HG02938 (cell line): Measurements from ENCODE around the gene PTPRG.

Experiments
- ATAC-seq: cut with Tn5 transposase; IDR thresholded peaks from one replicate; pipeline ENCODE4 v1.9.1; 2021; ENCODE audit warnings: mild to moderate bottlenecking, moderate library complexity; ENCODE audit not compliant: unreplicated experiment

PTPRG gene

DNA sequence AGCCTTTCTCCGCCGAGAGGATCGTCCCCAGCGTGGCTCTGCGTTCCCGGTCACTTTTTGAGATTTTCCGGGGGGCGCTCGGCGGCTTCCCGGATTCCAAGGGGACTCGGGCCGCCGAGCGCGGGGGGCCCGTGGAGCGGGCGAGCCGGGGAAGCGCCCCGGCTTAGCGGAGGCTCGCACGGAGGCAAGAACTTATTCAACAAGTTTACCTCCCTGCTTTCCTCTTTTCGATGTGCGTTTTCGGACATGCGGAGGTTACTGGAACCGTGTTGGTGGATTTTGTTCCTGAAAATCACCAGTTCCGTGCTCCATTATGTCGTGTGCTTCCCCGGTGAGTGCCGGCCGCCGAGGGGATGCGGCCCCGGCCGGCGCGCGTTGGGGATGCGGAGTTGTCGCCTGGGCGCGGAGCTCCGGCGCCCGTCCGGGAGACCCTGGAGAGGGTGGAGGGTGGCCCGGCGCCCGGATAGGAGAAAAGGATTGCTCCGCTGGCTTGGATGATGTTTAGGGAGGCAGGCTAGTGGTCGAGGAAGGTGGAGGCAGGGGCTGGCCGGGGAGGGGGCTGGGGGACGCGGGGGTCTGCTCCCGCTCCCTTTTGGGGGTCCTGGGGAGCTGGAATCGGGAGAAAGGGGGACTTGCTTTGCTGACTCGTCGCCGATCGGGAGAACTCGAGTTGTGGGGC, 810 bp downstream of the PTPRG start:
- no peak for ATAC-seq

DNA sequence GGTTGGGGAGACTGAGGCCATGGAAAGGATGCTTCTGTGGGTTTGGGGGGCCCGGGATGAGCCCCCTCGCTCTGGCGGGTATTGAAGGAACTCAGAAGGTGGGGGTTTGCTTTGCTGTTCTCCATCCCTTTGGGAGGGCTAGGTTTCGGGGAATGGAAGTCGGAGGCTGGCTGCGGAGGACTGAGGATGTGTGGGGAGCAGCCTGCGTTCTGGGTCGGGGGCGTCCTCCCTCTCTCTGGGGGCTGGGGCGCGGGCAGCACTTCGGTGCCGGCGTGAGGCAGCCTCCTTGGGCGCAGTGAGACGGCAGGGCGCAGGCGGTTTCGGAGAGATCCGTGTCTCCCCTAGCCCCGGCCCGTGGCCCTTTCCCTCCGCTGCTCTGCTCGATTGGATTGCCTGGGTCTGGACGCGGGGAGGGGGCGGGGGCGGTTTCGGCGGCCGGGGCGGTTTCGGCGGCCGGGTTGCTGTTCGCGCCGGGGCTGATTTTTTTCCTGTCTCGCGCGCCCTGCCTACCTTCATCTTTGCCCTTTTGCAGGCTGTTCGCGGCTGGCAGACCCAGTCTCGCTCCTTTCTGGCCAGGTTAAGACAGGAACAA, 1.4 kb downstream of the PTPRG start:
- no peak for ATAC-seq

DNA sequence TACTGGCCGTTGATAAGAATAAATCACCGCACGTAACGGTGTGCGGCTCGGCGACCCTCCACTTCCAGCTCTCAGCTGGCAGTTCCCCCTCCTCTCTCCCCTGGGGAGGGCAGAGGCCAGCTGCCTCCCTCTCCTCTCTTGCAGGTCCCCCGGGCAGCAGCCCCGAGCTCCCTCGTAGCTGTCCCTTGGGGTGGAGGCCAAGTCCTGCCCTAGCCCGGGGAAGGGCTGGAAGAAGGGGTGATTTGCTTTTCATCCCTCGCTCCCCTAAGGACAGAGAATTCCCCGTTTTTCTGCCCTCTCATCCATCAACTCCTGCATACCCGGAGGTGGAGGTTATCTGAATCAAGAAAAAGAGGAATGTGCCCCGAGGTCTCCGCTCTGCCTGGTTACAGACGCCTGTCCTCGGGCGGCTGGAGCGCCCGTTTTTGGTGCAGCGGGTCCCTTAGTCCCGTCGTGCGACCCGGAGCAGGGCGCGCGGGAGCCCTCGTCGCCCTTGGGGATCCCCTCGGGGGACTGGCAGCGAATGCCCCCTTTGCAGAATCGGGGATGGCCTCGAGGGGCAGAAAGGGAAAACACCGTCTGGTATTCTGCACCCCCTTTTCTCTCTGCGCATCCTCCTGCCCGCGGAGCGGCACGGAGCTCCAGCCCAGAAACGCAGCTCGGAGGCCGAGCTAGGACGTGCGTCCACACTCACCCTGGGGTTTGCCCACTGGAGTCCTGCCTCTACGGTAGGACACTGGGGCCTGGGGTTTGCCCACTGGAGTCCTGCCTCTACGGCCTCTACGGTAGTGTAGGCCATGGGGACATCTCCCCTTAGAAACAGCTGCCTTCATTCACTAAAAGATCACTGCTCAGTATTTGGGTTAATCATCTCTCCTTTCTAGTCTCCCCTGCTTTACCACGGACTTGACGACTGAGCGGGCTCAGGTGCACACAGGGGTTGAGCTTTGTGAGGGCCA, 2.2 kb downstream of the PTPRG start:
- no peak for ATAC-seq

DNA sequence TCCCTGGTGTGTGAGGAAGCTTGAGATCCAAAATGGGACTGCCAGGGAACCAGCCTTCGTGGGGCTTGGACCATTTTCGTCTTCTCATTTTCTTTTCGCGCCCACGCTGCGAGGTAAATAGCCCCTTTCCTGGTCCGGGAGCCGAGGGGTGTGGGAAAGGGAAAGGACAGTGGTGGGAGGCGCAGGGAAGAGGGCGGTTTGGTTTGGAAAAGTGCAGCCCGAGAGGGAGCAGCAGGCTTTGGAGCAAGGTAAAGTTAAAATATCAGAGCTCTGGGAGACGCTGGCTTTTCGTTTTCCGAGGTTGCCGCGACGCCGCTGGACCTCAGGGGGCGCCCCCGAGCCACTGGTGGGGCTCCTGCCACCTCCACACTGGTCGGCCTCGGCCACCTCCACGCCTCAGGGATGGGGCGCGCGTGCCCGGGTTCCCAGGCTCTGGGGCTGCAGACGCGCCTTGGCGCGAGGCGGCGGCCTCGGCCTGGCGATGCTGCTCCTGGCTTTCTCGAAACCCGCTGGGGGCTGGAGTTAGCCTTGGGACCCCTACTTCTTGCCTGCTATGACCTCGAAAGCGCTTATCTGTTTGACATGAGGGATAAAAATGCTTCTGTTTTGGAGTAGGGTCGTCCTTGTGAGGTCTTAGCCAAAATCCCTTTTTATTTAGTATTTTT, 3.2 kb downstream of the PTPRG start:
- ATAC-seq: no peak

DNA sequence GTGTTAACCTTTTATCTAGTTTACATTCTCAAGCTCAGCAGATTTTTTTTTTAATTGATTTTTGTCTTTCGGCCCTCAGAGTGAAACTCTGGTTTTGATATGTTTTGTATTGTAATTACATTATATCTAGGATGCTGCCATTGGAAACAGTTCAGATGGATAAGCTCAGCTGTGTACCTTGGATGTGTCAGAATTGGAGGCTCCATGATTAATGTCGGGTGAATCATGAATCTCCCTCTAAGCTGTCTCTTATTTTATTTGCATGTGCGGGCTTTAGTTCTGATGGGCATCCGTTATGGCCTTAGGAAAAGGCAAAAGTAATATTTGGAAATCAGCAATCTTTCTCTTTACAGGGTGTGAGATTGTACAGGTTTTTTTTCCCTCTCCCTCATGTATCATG, 4.2 kb downstream of the PTPRG start:
- ATAC-seq: no peak

DNA sequence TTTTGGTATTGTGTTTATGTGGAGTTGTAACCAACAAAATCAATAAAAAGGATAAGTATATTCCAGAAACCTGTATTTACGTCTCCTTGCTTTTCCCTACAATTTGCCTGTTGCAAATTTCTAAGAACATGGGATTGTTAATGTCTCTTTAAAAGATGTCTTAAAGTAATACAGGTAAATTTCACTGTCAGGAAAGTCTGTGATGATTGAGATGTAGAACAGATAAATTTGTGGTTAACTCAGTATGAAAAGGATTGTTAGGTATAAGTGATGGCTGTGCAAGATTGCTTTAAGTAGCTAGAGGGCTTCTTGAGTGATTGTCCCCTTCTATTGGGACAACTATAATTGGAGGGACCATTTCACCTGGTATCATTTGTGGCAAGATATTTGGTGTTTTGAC, 6.8 kb downstream of the PTPRG start:
- no peak for ATAC-seq

DNA sequence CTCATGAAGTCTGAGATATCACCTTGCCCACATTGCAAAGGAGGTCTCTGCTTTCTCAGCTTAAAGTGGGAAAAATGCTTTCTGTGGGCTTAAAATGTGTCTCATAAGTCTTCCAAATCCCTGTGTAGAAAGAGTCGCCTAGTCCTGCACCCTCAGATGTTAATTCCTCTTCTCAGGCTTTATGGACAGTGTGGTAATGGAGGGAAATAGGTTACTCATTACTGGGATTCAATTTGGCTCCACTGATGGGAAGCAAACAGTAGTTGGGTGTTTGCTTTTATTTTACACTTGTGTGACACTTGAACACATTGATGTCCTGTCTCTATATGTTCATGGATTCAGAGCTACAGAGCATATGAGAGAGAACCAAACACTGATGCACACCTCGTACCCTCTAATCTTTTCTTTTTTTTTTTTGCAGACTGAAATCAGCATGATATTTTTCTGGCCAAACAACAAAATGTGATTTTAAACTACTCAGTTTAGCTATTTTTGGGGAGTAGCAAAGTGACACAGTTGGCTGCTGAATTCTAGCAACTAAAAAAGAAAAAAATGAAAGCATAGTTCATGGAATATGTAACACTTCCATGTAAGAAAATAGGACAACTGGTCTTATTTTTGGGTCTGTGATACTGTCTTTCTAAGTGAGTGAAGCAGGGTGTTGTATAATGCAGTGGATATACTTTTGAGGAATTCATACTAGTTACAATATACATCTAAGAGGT, 8.6 kb downstream of the PTPRG start:
- no peak for ATAC-seq

DNA sequence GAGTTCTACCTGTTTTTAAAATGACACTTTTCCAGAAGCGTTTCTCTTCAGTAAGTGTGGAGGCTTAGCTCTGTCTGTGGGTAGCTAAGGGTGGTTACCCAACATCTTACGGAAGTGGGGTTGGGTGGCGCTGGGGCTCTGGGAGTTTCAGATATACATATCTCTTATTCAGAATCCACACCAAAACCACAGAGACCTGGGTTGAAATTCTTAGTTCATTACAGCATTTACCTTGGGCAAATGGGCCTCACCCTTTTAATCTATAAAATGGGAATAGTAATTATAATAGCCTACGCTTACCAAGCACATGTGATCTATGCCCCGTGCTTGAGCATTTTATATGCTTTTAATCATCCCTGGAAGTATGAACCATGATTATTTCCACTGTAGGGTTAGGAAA, 9.4 kb downstream of the PTPRG start:
- ATAC-seq: no peak

DNA sequence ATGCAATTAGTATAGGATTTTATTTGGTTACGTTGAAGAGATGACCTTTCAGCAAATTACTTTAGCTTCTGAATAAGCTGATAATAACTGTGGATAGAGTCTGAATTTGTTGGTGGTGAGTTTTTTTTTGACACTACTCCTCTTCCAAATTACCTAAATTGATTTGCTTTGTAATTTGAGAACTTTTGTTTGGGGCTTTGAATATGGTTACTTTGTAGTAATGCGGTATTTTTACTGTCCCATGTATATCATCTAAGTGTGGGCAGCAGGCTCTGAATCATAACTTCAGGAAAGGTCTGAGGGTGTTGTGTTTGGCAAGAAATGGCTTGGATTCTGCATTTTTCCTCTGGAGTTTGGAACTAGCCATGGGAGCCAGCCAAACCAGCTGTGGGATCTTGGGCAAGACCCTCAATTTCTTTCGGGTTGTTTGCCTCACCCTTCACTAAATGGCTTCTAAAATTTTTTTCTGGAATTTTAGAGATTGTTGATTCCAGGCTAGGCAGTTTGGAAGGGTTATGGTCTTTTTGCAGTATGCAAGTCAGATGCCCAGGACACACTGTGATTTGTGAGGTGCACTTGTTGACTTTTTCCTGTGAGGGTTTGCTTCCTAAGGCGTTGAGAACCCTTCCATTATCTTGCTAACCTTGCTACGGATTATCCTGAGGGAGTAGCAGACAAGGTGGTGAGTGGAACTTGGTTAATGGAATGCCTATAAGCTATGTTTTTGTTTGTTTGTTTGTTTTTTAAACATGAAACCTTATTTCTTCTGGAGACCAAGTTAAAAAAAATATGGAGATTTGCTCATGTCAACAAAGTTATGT, 10.4 kb downstream of the PTPRG start:
- no peak for ATAC-seq

DNA sequence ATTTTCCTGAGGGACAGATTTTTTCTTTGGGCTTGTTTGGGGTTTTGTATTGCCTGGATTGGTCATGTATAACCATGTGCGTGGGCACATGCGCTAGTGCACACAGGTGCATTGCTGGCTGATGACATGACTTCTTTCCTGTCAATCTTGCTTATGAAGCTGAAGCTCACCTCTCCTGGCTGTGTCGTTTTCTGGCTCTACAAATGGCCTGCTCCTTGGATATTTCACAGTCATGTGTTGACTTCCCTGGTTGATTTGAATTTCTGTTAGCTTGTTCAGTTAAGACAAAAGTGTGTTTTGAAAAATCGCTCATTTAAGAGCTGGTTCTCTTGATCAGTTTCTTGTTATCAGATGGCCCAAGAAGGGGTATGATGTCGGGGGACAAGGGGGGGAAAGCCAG, 11.5 kb downstream of the PTPRG start:
- ATAC-seq: no peak

DNA sequence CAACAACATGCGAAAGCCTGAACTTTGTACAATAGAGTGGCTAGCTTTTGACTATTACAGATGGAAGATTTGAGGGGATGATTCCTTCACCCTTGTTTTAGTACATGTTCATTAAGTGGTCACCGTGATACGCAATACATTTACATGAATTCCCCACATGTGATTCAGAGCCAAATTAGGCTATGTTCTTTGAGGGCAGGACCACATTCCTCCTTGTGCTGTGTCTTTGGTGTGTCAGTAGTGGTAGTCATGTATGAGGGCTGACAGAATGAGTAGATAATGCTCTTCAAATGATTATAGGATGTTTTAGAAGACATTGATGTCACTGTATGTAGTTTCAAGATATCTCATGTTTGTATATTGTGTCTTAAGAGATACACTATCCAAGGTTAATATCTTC, 12.1 kb downstream of the PTPRG start:
- ATAC-seq: no peak

DNA sequence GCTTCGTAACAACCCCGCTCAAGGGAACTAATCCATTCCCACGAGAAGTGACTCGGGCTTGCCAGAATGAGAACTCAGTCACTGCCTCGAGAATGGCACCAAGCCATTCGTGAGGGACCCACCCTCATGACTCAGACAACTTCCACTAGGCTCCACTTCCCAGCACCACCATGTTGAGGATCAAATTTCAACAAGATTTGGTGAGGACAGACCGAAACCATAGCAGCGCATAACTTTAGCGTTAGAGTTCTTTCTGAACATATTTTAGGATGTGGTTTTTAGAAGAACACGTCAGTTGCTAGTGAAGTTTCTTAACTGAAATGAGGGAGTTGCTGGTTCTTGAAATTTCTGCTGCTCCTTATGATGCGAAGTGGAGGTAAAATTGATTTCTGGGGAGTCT, 13.5 kb downstream of the PTPRG start:
- ATAC-seq: no peak

DNA sequence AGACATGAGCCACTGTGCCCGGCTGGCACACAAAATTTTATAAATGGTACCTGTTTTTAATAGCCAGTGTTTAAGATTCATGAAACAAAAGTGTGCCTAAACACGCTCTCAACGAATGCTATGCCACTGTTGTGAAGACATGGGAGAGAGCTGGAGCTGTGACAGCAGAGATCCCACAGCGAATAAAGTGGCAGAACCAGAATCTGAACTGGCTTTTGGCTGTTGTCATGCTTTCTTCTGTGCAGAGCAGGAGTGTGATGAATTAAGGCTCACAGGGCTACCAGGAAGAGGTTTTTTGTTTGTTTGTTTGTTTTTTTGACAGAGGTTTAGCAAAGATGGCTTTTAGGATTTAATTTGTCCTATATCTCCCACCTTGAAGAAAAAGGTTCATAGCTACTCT, 14.5 kb downstream of the PTPRG start:
- no peak for ATAC-seq

DNA sequence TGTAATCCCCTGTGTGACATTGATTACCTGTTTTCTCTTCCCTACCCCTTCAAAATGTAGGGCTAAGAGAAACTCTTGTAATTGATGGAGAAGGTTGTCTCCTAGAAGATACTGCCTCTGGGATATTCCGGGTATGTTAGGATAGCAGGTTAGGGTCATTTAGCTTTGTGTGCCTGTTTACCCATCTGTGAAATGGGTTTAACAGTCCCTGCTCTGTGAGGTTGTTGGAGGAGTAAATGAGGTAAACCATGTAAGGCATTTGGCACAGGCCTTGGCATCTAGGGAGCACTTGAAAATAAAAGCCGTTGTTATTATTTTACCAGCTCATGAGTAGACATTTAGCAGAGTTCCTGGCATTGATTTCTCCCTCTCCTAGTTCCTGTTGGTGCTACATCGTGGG, 16.4 kb downstream of the PTPRG start:
- no peak for ATAC-seq

DNA sequence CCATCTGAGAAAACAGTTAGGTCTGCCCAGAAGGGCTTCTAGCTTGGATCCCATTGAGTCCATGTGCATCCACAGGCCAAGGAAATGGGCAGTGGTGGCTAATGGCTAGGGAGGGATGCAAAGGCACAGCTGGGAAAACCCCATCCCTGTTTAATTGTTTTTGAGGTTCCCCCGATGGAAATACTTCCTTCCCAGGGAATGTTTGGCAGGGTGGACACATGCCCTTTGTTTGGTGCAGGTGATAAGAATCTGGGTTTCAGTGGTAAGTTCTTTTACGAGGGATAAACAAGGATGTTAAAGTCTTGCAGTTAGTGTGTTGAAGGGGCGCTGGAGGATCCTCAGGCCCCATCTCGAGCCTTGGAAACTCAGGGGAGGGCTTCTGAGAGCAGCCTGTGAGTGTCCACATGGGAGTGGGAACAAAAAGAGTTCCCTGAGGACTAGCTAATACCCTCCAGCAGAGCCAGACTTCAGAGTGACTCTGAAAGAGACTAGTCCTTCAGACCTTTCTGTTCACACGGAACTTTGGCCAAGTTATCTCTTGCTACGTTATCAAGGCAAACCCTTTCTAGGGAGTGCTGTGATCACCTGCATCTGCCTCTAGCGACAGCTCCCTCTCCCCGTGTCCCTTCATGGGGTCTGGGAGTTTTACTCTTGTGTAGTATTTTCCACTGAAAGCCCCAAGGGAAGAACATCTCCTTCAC, 17.4 kb downstream of the PTPRG start:
- no peak for ATAC-seq

DNA sequence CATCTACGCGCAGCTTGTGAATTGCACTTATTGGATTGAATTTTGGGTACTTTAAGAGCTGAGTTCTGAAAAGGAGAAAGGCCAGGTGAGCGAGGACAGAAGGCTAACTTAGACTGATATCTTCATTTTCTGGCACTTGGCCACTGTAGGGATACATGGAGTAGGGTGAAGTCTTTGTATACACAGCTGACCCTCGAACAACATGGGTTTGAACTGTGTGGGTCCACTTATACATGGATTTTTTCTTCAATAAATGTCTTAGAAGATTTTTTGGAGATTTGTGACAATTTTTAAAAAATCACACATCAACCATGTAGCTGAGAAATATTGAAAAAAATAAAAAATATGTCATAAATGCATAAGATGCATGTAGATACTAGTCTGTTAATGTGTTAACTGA, 18.3 kb downstream of the PTPRG start:
- no peak for ATAC-seq

DNA sequence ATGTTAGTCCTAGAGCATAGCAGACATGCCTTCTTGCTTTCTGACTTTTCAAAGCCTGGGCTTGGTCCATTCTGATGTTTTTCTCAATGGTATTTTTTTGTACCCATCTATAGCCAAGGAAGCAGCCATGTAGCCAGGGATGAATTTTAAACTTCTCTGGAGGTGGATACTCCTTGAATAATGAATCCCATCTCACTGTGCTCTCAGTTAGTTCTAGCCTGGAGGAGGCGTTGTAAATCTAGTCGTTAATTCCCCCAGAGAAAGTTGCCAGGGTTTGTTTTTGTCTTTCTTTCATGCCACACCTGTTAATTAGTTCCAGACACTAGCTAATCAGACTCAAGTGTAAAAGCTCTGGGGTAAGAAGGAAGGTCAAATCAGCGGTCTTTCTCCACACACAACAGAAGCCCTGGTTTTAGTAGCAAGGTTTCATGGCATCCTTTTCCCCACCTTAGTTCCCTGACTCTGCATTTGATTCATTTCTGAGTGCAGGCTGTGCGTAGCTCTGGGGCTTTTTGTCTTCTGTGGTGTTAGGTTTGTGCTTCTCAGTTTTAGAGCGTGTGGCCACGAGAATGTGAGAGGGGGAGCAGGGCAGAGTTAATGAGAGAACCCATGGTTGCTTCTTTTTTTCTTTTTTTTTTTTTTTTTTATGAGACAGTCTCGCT, 19.7 kb downstream of the PTPRG start:
- ATAC-seq: no peak

DNA sequence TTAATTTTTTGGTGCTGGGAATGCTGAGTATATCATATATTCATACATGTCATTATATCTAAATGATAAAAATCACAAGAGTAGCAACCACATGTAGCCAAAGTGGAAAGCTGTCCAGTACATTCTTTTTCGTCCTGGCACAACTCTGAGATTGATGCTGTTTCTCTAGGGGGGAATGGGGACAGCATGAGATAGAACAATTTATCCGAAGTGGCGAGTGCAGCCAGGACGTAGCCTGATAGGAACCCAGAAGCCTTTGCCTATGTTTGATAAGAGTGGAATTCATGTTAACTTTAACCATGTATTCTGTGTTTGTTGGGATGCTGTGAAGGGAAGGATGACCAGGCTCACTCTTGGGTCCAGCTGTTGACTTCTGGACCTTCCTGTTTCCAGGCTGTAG, 20.9 kb downstream of the PTPRG start:
- ATAC-seq: no peak

DNA sequence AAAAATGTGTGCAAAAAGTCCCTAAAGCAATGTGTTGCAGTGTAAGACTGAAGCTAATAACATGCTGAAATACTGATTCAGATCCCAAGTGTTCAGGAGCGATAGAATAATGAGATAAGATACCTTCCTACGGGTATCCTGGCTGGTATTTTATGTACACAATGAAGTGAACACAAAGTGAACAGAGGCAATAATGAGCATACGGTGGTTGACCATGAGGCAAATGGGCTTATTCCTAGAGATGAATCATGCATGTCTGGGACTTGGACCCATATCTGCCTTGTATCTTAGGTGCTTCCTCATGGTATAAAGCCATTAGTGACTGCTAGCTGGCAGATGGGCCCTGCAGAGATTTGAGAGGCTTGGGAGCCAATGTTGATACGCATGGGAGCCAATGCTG, 21.5 kb downstream of the PTPRG start:
- no peak for ATAC-seq
